Stomach (tissue), 4 donors: ENCODE measurements around the gene TNFAIP8L1.

Experiments used
- POLR2AphosphoS5 ChIP-seq, 3 donors: sonication (generic); formaldehyde crosslinking; IDR thresholded peaks; one replicate each; pipeline ENCODE4 v1.6.1; 2016; ENCODE audit warnings: antibody characterized with exemption in 3 of 3
- TF ChIP-seq, protein P1 (sequence below), 7 experiments: fragments of 450-650 bp in 4 of 7; fragments of 200-600 bp in 3 of 7; sonication (generic) in 3 of 7; IDR thresholded peaks; one replicate each; pipeline ENCODE4 v1.5.1; 2016 to 2019; ENCODE audit warnings: antibody characterized with exemption in 7 of 7, control low read depth in 2 of 7, mild to moderate bottlenecking in 1 of 7

DNA sequence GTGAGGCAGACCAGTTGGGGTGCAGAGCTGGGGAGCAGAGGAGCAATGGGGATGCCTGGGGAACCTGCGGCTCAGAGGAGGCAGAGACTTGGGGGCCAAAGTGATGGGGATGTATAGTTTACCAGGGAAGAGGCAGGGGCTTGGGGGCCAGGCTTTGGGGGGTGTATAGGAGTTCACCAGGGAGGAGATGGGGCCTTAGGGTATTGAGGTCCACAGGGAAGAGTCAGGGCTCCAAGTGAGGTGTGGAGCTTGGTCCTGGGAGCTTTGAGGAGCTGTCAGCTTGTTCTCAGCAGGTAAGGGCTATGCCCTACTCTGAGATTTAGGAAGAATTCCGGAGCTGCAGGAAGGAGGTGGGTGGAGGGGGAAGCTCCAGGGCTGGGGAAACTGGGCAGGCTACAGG lies 10.8 kb downstream of the TNFAIP8L1 start:
- TF ChIP-seq POLR2AphosphoS5 (IDR thresholded peaks at IDR 0.05), result no peak
- TF ChIP-seq, protein P1, sequence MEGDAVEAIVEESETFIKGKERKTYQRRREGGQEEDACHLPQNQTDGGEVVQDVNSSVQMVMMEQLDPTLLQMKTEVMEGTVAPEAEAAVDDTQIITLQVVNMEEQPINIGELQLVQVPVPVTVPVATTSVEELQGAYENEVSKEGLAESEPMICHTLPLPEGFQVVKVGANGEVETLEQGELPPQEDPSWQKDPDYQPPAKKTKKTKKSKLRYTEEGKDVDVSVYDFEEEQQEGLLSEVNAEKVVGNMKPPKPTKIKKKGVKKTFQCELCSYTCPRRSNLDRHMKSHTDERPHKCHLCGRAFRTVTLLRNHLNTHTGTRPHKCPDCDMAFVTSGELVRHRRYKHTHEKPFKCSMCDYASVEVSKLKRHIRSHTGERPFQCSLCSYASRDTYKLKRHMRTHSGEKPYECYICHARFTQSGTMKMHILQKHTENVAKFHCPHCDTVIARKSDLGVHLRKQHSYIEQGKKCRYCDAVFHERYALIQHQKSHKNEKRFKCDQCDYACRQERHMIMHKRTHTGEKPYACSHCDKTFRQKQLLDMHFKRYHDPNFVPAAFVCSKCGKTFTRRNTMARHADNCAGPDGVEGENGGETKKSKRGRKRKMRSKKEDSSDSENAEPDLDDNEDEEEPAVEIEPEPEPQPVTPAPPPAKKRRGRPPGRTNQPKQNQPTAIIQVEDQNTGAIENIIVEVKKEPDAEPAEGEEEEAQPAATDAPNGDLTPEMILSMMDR (IDR thresholded peaks at IDR 0.05), result no peak
